Occipital lobe (tissue), 2 donors: ENCODE results near the gene KLKB1. TPM values are rescaled to one million over a fixed set of nuclear protein-coding genes. Genes with fewer than 3 reads are reported as not detected.

Source experiments
- DNase-seq: peaks from one replicate; lab custom pipeline; 2025; lab: John Stamatoyannopoulos, UW
- total RNA-seq: library from RNA; depleted of rRNA; stranded (reverse); fragments of >200 nt; gene quantifications from one replicate; pipeline ENCODE4 v1.2.3, GENCODE V29; 2014

The KLKB1 gene
- 0.62 TPM for total RNA-seq

GRCh38 chr4:186227221-186227620, at the start of gene KLKB1:
KLKB1 (plus strand) TSS chr4:186227507; CDS start chr4:186228196, 689 bp downstream.
- no peak for DNase-seq

- no peak for DNase-seq
Measured at GRCh38 chr4:186188107-186188506, 39.2 kb upstream of the KLKB1 start.

GRCh38 chr4:186189656-186190055, 37.7 kb upstream of the KLKB1 start:
- no peak for DNase-seq

- peak; percentile 61 for DNase-seq
Measured at GRCh38 chr4:186190581-186191199, 36.6 kb upstream of the KLKB1 start.

GRCh38 chr4:186191200-186192065, 35.9 kb upstream of the KLKB1 start, which contains the start of gene CYP4V2:
CYP4V2 (plus strand) TSS chr4:186191567; CDS start chr4:186191824, 257 bp downstream.
- peak; percentile 84 for DNase-seq

GRCh38 chr4:186192066-186192612, 35.2 kb upstream of the KLKB1 start:
- DNase-seq = peak; percentile 61

GRCh38 chr4:186193851-186194250, 33.5 kb upstream of the KLKB1 start:
- DNase-seq = no peak

- DNase-seq = no peak
Measured at GRCh38 chr4:186196063-186196462, 31.2 kb upstream of the KLKB1 start.

GRCh38 chr4:186200516-186200915, 26.8 kb upstream of the KLKB1 start:
- no peak for DNase-seq

- no peak for DNase-seq
Measured at GRCh38 chr4:186201010-186201409, 26.3 kb upstream of the KLKB1 start.

- no peak for DNase-seq
Measured at GRCh38 chr4:186201535-186202230, 25.6 kb upstream of the KLKB1 start.

GRCh38 chr4:186202490-186203140, 24.7 kb upstream of the KLKB1 start:
- no peak for DNase-seq

- DNase-seq = no peak
Measured at GRCh38 chr4:186203406-186203805, 23.9 kb upstream of the KLKB1 start.

- DNase-seq = no peak
Measured at GRCh38 chr4:186204103-186204559, 23.2 kb upstream of the KLKB1 start.

- DNase-seq = no peak
Measured at GRCh38 chr4:186204686-186205085, 22.6 kb upstream of the KLKB1 start.

GRCh38 chr4:186205156-186205555, 22.2 kb upstream of the KLKB1 start:
- no peak for DNase-seq

GRCh38 chr4:186216465-186217024, 10.8 kb upstream of the KLKB1 start:
- DNase-seq = no peak

- no peak for DNase-seq
Measured at GRCh38 chr4:186217733-186218293, 9.5 kb upstream of the KLKB1 start.

GRCh38 chr4:186221624-186222023, 5.7 kb upstream of the KLKB1 start:
- DNase-seq = no peak

- no peak for DNase-seq
Measured at GRCh38 chr4:186225848-186226247, 1.5 kb upstream of the KLKB1 start.
